Endothelial cell of umbilical vein (primary cell): ENCODE measurements around the gene PRSS33. TPM values are rescaled to one million over a fixed set of nuclear protein-coding genes. Genes with fewer than 3 reads are reported as not detected.

Experiments used
- BruUV-seq: library from RNA; stranded (reverse); fragments of 400-500 nt; replicated peaks from 2 replicates; lab custom pipeline; 2021; lab: Mats Ljungman, UMichigan
- CTCF ChIA-PET: fragments of 300-600, 350-600 bp; sonication (Branson Sonifier 250); formaldehyde crosslinking; loops from one replicate; lab custom pipeline; 2021; ENCODE audit warnings: antibody characterized with exemption, inconsistent platforms; lab: Charles Lee
- POLR2A ChIA-PET: fragments of 300-600, 350-600 bp; sonication (Branson Sonifier 250); formaldehyde crosslinking; loops from one replicate; lab custom pipeline; 2021; ENCODE audit warnings: antibody characterized with exemption, inconsistent platforms; lab: Charles Lee
- DNase-seq: peaks from one replicate; pipeline ENCODE4 v3.0.0-alpha.2; 2011; ENCODE audit warnings: low read depth, low spot score
- FAIRE-seq: peaks from 2 replicates; lab custom pipeline; 2011; peaks lifted over from hg19 to GRCh38; lab: Jason Lieb, UNC
- H2AFZ ChIP-seq: 2 replicates; pipeline ENCODE4 v1.6.0; 2012; ENCODE audit warnings: low read depth, low read length, control low read depth, inconsistent platforms
- H3K27ac ChIP-seq: 2 replicates; pipeline ENCODE4 v1.5.1; 2011; ENCODE audit warnings: low read depth, mild to moderate bottlenecking, control low read depth, low read length, moderate library complexity; ENCODE audit not compliant: insufficient read depth
- H3K27me3 ChIP-seq, 2 experiments: 2 replicates each; pipeline versions ENCODE4 v1.6.0 to v1.6.1; 2011; ENCODE audit warnings: low read length in 2 of 2, mixed read lengths in 1 of 2; ENCODE audit not compliant: control insufficient read depth in 2 of 2, insufficient read depth in 2 of 2
- H3K36me3 ChIP-seq, 2 experiments: 2 replicates in 1 of 2; 3 replicates in 1 of 2; pipeline ENCODE4 v1.5.1; 2011; ENCODE audit warnings: low read length in 2 of 2, mild to moderate bottlenecking in 1 of 2, moderate library complexity in 1 of 2; ENCODE audit not compliant: control insufficient read depth in 2 of 2, insufficient read depth in 2 of 2; ENCODE audit errors: extremely low read depth in 1 of 2
- H3K4me1 ChIP-seq: 3 replicates; pipeline ENCODE4 v1.5.1; 2011; ENCODE audit warnings: mild to moderate bottlenecking, low read length; ENCODE audit not compliant: control insufficient read depth, insufficient read depth; ENCODE audit errors: extremely low read depth
- H3K4me2 ChIP-seq: 2 replicates; pipeline ENCODE4 v1.6.1; 2011; ENCODE audit warnings: low read length, control low read depth, mixed read lengths; ENCODE audit not compliant: insufficient read depth
- H3K4me3 ChIP-seq, 3 experiments: fragments of 200-600 bp in 1 of 3; sonication (generic), shearing (Covaris generic) in 1 of 3; replicated peaks in 1 of 3; 2 replicates each; pipeline ENCODE4 v1.5.1; 2011 to 2016; ENCODE audit warnings: control low read depth in 3 of 3, low read length in 3 of 3, mild to moderate bottlenecking in 2 of 3, inconsistent platforms in 1 of 3, low read depth in 1 of 3, moderate library complexity in 1 of 3; ENCODE audit not compliant: insufficient read depth in 1 of 3
- H3K79me2 ChIP-seq: 2 replicates; pipeline ENCODE4 v1.6.0; 2012; ENCODE audit warnings: low read length, inconsistent platforms; ENCODE audit not compliant: control insufficient read depth, insufficient read depth
- H3K9ac ChIP-seq: replicated peaks from 2 replicates; pipeline ENCODE3; 2011; ENCODE audit warnings: low read length, control low read depth; ENCODE audit not compliant: insufficient read depth; ENCODE audit errors: extremely low read depth
- H3K9me1 ChIP-seq: replicated peaks from 3 replicates; pipeline ENCODE4 v1.6.0; 2011; ENCODE audit warnings: mild to moderate bottlenecking, low read length; ENCODE audit not compliant: control insufficient read depth, insufficient read depth; ENCODE audit errors: extremely low read depth
- H3K9me3 ChIP-seq: replicated peaks from 2 replicates; pipeline ENCODE4 v1.5.1; 2012; ENCODE audit warnings: low read length, inconsistent platforms; ENCODE audit not compliant: control insufficient read depth, insufficient read depth
- H4K20me1 ChIP-seq: replicated peaks from 2 replicates; pipeline ENCODE3; 2011; ENCODE audit warnings: mild to moderate bottlenecking, low read length; ENCODE audit not compliant: control insufficient read depth, insufficient read depth; ENCODE audit errors: extremely low read depth
- CTCF ChIP-seq, 2 donors: IDR thresholded peaks; 1 replicate in 1 of 2; 2 replicates in 1 of 2; pipeline ENCODE4 v1.5.1; 2011; ENCODE audit warnings: low read length in 2 of 2, mild to moderate bottlenecking in 2 of 2, moderate library complexity in 2 of 2, control low read depth in 1 of 2, inconsistent platforms in 1 of 2, low read depth in 1 of 2; ENCODE audit not compliant: insufficient read depth in 1 of 2; ENCODE audit errors: extremely low read depth in 1 of 2
- EZH2 ChIP-seq: IDR thresholded peaks from 2 replicates; pipeline ENCODE4 v1.6.1; 2012; ENCODE audit warnings: borderline replicate concordance, low read depth, mild to moderate bottlenecking, moderate library complexity, low read length, inconsistent platforms; ENCODE audit not compliant: severe bottlenecking
- FOS ChIP-seq: IDR thresholded peaks from 2 replicates; pipeline ENCODE4 v1.6.1; 2011; ENCODE audit warnings: mild to moderate bottlenecking, low read length, moderate library complexity, borderline replicate concordance; ENCODE audit not compliant: insufficient read depth
- GATA2 ChIP-seq: IDR thresholded peaks from 2 replicates; pipeline ENCODE4 v1.7.0; 2011; ENCODE audit warnings: low read depth, mild to moderate bottlenecking, moderate library complexity, mixed read lengths, low read length; ENCODE audit not compliant: insufficient read length, insufficient read depth
- JUN ChIP-seq: IDR thresholded peaks from 2 replicates; pipeline ENCODE4 v1.6.1; 2011; ENCODE audit warnings: borderline replicate concordance, low read depth; ENCODE audit not compliant: insufficient read length, insufficient read depth
- MAX ChIP-seq: IDR thresholded peaks from 2 replicates; pipeline ENCODE4 v1.6.1; 2011; ENCODE audit not compliant: insufficient read depth, insufficient read length
- MYC ChIP-seq: IDR thresholded peaks from one replicate; pipeline ENCODE4 v1.6.1; 2011; ENCODE audit warnings: mild to moderate bottlenecking, low read depth, low read length
- POLR2A ChIP-seq: IDR thresholded peaks from 2 replicates; pipeline ENCODE4 v1.6.1; 2012; ENCODE audit warnings: low read depth, mild to moderate bottlenecking, control low read depth, low read length
- POLR2AphosphoS5 ChIP-seq: IDR thresholded peaks from 2 replicates; pipeline ENCODE4 v1.6.1; 2012; ENCODE audit warnings: low read depth, mild to moderate bottlenecking, control low read depth, low read length, moderate library complexity; ENCODE audit not compliant: insufficient read depth
- dilution Hi-C: fragments of 300-500 bp; cut with MboI; formaldehyde crosslinking; loops from one replicate; pipeline ENCODE4 v1.15.0; 2019; ENCODE audit warnings: low sequenced_read_pairs; ENCODE audit not compliant: extremely low pct_ligation_motif_present
- intact Hi-C: fragments of 100-400 bp; cut with micrococcal nuclease; formaldehyde crosslinking; loops from one replicate; pipeline ENCODE4 v1.10.0; 2022
- polyA plus RNA-seq, 4 experiments: library from polyadenylated mRNA; depleted of rRNA in 3 of 4; stranded (reverse) in 3 of 4; unstranded in 1 of 4; fragments of >200 nt; gene quantifications; 2 replicates each; pipeline versions ENCODE4 v1.2.1 to v1.2.3, GENCODE V29; 2011 to 2012; ENCODE audit warnings: missing spikeins in 1 of 4
- total RNA-seq: library from RNA; stranded (reverse); gene quantifications from 2 replicates; pipeline ENCODE4 v1.2.3, GENCODE V29; 2021

PRSS33 gene
- total and polyA plus RNA-seq, 2 donors (not counting 3 experiments of a cell fraction or from before 2014, with no cell fraction given), result not detected

GRCh38 chr16:2738615-2739014 lies 48.7 kb downstream of the PRSS33 start:
- H4K20me1 ChIP-seq, result no peaks in the 10 kb centered on the region
- H3K9me3 ChIP-seq, result no peaks in the 10 kb centered on the region
- H3K79me2 ChIP-seq, result no peaks in the 10 kb centered on the region
- H3K9me1 ChIP-seq, result no peaks in the 10 kb centered on the region
- TF ChIP-seq CTCF (IDR thresholded peaks at IDR 0.05; ENCODE audit: extremely low read depth in 1 of 2, insufficient read depth in 1 of 2, low read depth in 1 of 2, low read length in 2 of 2) (no peak), MYC (no peak), POLR2AphosphoS5 (no peak), FOS (no peak), GATA2 (no peak), POLR2A (no peak), JUN (no peak), EZH2 (no peak), MAX (no peak)
- no TSS peak for BruUV-seq
- DNase-seq (no peak), FAIRE-seq (no peak)
- dilution Hi-C loops, result no loop called here
- ChIA-PET POLR2A (no interaction called here), CTCF (interaction anchor here (1.0 to 1.3 kb wide), 3 partner anchors 10 to 189 kb away, joined by 3 read pairs; no protein-coding TSS in a partner anchor)
- H3K4me3 ChIP-seq, result no peak overlapping the region
- intact Hi-C loops, result no loop called here
- H3K4me2 ChIP-seq, result no peak overlapping the region
- H3K36me3 ChIP-seq, result no peaks in the 10 kb centered on the region
- no peaks in the 10 kb centered on the region for H3K4me1 ChIP-seq
- H2AFZ ChIP-seq, result no peak overlapping the region
- H3K9ac ChIP-seq, result no peak overlapping the region
- H3K27me3 ChIP-seq, result no peaks in the 10 kb centered on the region
- H3K27ac ChIP-seq, result no peak overlapping the region
